Esophagus squamous epithelium (tissue), 4 donors: Measurements from ENCODE around the gene HHIPL2.

Experiments
- CTCF ChIP-seq, 6 experiments: fragments of 450-650 bp in 4 of 6; fragments of 200-600 bp in 2 of 6; sonication (generic) in 2 of 6; IDR thresholded peaks; one replicate each; pipeline ENCODE4 v1.5.1; 2016 to 2019; ENCODE audit warnings: antibody characterized with exemption in 6 of 6, mild to moderate bottlenecking in 4 of 6, moderate library complexity in 4 of 6
- POLR2A ChIP-seq, 4 donors: fragments of 450-650 bp; IDR thresholded peaks; one replicate each; pipeline ENCODE4 v1.6.1; 2017; ENCODE audit warnings: antibody characterized with exemption in 4 of 4, mild to moderate bottlenecking in 4 of 4, moderate library complexity in 3 of 4

DNA sequence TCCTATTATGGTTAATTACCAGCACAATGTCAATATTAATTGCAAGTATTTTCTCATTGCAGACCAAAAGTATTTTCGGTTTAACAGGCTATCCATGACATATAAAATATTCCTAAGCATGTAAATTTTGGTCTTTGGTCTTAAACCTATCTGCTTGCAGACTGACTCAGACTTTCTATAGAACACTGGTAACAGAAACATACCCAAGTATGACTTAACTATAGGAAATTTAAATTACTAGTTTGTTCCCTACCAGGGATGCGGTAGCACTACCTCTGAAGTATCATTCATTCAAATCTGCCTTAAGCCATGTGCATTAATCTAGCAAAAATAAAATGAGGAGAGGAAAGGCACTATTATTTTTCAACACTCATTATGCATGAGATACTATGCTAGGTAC is 38.9 kb upstream of the HHIPL2 start:
- TF ChIP-seq CTCF (IDR thresholded peaks at IDR 0.05) (no peak), POLR2A (IDR thresholded peaks at IDR 0.05) (no peak)
